Measurements from ENCODE around the gene LRBA. TPM values are rescaled to one million over a fixed set of nuclear protein-coding genes. Genes with fewer than 3 reads are reported as not detected.

LRBA gene
- total RNA-seq, 1 experiment from 2014 or later, result 55.3 TPM

GRCh38 chr4:150826306-150826705, 188.8 kb downstream of the LRBA start:
- no peak overlapping the region for H3K18ac ChIP-seq (ENCODE audit: insufficient read length, low read depth, low read length)
- no peak overlapping the region for H4K8ac ChIP-seq (replicated peaks; ENCODE audit: insufficient read length, low read depth, low read length)
- Mint-ChIP-seq H3K27ac (no peak overlapping the region), H3K27me3 (ENCODE audit: low read depth) (no peaks in the 10 kb centered on the region), H3K36me3 (ENCODE audit: insufficient read depth in 1 of 3, low read depth in 3 of 3) (peaks cover 25 to 38% (median 30%) of the 10 kb centered on the region in 3 experiments; a peak in 6 of 7 replicates), H3K9me3 (no peaks in the 10 kb centered on the region), H3K4me1 (peaks cover 6% of the 10 kb centered on the region in 2 experiments), H3K4me3 (no peak overlapping the region)
- no peaks in the 10 kb centered on the region for H3K79me1 ChIP-seq (ENCODE audit: insufficient read depth, low read depth, low read length, poor library complexity, severe bottlenecking)
- H2BK20ac ChIP-seq (ENCODE audit: low read depth, low read length, poor library complexity, severe bottlenecking), result no peak overlapping the region
- H2BK120ac ChIP-seq (ENCODE audit: low read depth, low read length, poor library complexity, severe bottlenecking), result no peak overlapping the region
- H3K23ac ChIP-seq (ENCODE audit: insufficient read length, low read depth, low read length), result peak overlapping the region; percentile 91
- TF ChIP-seq, protein P1, sequence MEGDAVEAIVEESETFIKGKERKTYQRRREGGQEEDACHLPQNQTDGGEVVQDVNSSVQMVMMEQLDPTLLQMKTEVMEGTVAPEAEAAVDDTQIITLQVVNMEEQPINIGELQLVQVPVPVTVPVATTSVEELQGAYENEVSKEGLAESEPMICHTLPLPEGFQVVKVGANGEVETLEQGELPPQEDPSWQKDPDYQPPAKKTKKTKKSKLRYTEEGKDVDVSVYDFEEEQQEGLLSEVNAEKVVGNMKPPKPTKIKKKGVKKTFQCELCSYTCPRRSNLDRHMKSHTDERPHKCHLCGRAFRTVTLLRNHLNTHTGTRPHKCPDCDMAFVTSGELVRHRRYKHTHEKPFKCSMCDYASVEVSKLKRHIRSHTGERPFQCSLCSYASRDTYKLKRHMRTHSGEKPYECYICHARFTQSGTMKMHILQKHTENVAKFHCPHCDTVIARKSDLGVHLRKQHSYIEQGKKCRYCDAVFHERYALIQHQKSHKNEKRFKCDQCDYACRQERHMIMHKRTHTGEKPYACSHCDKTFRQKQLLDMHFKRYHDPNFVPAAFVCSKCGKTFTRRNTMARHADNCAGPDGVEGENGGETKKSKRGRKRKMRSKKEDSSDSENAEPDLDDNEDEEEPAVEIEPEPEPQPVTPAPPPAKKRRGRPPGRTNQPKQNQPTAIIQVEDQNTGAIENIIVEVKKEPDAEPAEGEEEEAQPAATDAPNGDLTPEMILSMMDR (conservative IDR thresholded peaks at IDR 0.05), result no peak
- no peak overlapping the region for H2BK12ac ChIP-seq (ENCODE audit: insufficient read length, low read depth, low read length)
- no peak overlapping the region for H2AFZ ChIP-seq (ENCODE audit: low read length)
- no peaks in the 10 kb centered on the region for H3K9me3 ChIP-seq (ENCODE audit: control insufficient read depth, low read depth, low read length)
- H2BK5ac ChIP-seq (ENCODE audit: insufficient read length, low read length), result no peak overlapping the region
- DNase-seq, result no peak
- H3K4ac ChIP-seq (ENCODE audit: low read depth, low read length), result no peak overlapping the region
- H3K14ac ChIP-seq (ENCODE audit: insufficient read depth, low read length), result no peak overlapping the region
- no peak overlapping the region for H3K9ac ChIP-seq (ENCODE audit: extremely low read depth, insufficient read length, low read length)
- H3K56ac ChIP-seq (ENCODE audit: insufficient read length, low read depth, low read length), result no peak overlapping the region
- H4K5ac ChIP-seq (ENCODE audit: insufficient read length, low read depth, low read length), result no peak overlapping the region
- H2AK5ac ChIP-seq (ENCODE audit: insufficient read length, low read length), result no peak overlapping the region
- H3K4me2 ChIP-seq (ENCODE audit: insufficient read depth, insufficient read length, low read length), result no peak overlapping the region
- no peaks in the 10 kb centered on the region for H3K27me3 ChIP-seq (ENCODE audit: insufficient read depth, low read length)
- H3K4me1 ChIP-seq (ENCODE audit: insufficient read depth, low read length), result no peaks in the 10 kb centered on the region
- H3K23me2 ChIP-seq (ENCODE audit: insufficient read length, low read depth, low read length, poor library complexity, severe bottlenecking), result no peaks in the 10 kb centered on the region
- H2BK15ac ChIP-seq (ENCODE audit: low read depth, low read length), result no peak overlapping the region
- no peaks in the 10 kb centered on the region for H4K20me1 ChIP-seq (ENCODE audit: control insufficient read depth, insufficient read depth, insufficient read length)
- H3K27ac ChIP-seq (ENCODE audit: insufficient read length, low read depth, low read length), result no peak overlapping the region
- no peaks in the 10 kb centered on the region for H3K79me2 ChIP-seq (ENCODE audit: insufficient read depth, low read length)
- H4K91ac ChIP-seq (ENCODE audit: insufficient read length, low read depth, low read length), result no peak overlapping the region
- no peak overlapping the region for H3T11ph ChIP-seq (ENCODE audit: low read length)
